NCI-H460 (cell line): Measurements from ENCODE around the gene CSNK2A2. TPM values are rescaled to one million over a fixed set of nuclear protein-coding genes. Genes with fewer than 3 reads are reported as not detected.

Experiments
- DNase-seq: peaks from one replicate; pipeline ENCODE4 v3.0.0-alpha.2; 2016; ENCODE audit warnings: low read depth; ENCODE audit errors: extremely low read depth
- total RNA-seq: library from RNA; depleted of rRNA; stranded (reverse); fragments of >200 nt; shearing (Covaris generic); gene quantifications from 2 replicates; pipeline ENCODE4 v1.2.3, GENCODE V29; 2014

The CSNK2A2 gene
- total RNA-seq, 1 experiment from 2014 or later = 60.1 TPM

GRCh38 chr16:58152246-58152868, 45.5 kb downstream of the CSNK2A2 start:
- DNase-seq = no peak

- DNase-seq = no peak
Observed at GRCh38 chr16:58148526-58148925, 49.4 kb downstream of the CSNK2A2 start.

DNA sequence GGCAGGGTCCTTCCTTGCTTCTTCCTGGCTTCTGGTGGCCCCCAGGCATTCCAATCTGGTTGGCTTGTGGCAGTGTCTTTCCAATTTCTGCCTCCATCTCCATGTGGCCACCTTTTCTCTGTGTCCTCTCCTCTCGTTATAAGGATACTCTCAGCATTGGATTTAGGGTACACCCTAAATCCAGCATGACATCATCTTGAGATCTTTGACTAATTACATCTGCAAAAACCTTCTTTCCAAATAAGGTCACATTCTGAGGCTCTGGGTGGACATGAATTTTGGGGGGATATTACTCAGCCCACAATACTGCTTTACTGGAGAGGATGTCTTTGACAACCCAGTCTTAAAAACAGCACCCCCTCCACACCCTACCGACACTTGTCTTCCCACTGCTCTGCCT, 49.8 kb downstream of the CSNK2A2 start:
- no peak for DNase-seq

DNA sequence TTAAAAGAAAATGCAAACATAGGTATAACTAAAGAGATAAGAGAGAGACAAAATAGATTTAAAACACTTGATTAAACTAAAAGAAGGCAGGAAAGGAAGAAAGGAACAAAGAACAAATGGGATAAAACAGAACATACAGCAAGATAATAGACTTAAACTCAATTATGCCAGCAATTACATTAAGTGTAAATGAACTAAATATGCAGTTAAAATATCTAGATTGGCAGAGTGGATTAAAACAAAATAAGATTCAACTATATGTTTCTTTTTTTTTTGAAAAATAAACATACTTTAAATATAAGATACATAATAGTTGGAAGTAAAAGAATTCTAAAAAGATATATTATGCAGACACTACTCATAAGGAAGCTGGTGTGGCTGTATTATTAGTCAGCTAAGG, 59.1 kb downstream of the CSNK2A2 start:
- DNase-seq = no peak

GRCh38 chr16:58137581-58137980, 60.3 kb downstream of the CSNK2A2 start:
- no peak for DNase-seq

DNA sequence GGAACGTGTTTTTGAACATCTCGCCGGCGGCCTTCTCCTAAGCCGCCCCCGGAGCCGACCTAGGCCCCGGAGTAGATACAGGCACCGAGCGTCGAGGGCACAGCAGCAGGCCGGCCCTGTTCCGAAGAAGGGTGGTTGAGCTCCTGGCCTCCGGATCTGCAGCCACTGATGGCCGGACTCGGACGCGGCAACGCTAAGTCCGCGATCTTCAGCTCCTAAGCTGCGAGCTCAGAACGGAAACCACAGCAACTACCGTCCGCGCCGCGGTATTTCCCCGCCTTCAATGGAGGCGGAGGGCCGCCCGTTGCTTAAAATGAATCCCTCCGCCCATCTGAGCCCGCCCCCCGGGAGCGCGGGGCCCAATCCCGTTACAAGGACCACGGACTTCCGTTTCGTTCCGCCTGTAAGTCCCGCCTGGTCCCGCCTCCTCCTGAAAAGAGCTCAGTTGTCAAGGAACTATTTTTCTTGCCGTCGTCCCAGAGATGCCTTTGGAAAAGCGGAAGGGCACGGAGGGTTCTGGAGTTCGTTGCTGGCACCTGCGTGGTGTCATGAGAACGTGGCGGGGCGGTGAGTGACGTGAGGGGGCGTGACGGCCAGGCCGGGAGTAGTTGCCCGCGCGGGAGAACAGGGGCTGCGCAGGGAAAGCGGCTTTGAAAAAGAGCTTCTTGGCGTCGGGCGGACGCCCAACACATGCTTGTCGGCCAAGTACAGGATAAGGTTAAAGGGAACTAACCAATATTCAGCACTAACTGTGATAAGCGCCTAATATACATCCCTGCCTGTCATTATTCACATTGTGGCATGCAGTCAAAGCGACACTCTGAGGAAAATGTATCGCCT, 68.6 kb downstream of the CSNK2A2 start, which contains the start of gene CFAP20:
Gene CFAP20 (minus strand): TSS at position 285 of the 840 bp plus-strand sequence. CDS start 266 bp downstream, at position 19.
- DNase-seq = peak; percentile 100

DNA sequence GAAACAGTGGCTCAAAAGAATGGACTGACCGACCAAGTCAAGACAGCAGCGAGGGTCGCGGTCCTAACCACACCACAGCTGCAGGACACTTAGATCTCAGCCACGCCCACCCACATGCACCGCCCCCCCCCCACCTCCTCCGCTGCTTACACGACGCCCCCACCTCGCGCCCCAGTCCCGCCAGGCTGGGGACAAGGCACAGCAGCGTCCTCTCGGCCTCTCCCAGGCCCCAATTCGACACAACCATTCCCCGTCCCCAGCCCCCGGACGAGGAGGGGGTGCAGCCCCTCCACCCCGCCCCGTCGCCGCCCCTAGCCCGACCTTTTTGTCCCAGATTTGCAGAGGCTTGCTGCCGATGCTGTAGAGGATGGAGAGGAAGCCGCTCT, 69.2 kb downstream of the CSNK2A2 start:
- no peak for DNase-seq

DNA sequence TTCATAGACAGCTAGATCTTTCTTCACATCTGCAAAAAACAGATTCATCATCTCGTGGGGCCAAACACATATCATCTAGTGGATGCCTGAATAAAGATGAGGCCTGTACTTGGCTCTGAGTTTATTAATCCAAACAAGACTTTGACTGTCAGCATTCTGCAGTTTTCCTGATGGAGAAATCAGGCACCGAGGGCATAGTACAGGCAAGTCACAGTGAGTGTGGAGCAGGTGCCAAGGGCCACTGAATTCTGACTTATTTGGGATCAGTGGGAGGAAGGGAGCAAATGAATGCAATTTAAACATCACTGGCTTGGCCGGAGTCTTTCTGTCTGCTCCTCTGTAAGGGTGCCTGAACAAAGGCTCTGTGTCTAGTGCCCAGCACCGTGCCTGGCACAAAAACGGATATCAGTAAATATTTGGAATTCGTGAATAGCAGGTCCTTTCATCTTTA, 69.7 kb downstream of the CSNK2A2 start:
- no peak for DNase-seq

DNA sequence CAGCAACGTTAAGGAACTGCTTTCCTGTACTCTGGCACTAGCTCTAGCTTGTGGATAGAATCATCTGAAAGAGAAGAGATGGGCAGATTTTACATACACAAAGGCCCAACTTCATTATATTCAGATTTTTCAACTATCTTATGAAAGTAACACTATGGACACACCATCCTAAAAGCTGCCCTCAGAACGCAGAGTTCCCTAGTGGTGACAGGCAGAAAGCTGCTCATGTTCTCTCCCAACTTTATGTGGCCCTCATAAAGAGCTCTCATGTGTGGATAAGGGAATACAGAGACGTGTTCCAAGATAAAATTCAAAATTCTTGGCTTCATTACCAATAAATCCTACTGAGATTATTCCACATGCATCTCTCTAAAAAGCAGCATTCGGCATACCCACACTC, 70.3 kb downstream of the CSNK2A2 start:
- no peak for DNase-seq

DNA sequence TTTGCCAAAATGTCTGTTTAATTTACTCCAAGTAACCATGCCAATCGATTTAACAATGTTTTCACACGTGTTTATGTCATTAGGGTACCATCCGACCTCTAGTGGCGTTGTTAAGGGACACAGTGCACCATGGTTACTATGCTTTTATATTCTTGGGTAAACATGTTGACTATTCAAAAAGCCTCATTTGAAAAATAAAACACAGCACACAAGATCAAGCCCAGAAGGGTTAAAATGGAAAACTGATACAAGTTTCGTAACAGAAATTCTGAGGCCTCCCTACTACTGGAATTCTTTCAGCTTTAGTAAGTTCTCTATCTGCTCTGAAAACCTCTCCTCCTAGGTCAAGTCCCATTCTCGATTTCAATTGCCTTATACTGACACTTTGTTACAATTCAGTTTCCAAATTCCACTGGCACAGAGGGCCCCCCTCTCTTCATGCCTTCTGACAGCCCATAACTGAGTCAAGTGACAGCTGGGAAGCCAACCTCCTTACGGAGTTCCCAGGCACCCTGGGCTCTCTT, 70.8 kb downstream of the CSNK2A2 start:
- no peak for DNase-seq

DNA sequence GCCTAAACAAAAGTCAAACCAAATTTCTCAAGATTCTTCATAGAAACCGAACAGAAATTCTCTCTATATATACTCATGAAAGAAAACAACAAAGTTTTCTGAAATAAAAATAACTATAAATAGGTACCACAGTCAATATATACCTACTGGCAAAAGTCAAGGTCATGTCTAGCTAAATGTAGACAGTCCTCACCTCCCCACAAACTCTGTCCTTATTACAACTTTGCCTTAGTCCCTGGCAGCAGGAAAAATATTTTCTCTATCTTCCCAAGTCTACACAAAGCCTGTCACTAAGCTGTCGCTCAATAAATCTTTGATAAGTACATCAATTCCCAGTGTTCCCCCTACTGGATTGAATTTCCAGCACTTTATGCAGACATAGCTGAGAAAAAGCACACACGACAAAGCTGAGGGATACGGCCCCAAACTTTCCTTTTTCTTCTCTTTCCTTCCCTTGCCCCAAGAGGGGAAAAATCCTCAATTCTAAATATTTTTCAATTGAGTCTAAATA, 71.4 kb downstream of the CSNK2A2 start:
- no peak for DNase-seq

GRCh38 chr16:58125781-58126335, 72.0 kb downstream of the CSNK2A2 start:
- DNase-seq = no peak

DNA sequence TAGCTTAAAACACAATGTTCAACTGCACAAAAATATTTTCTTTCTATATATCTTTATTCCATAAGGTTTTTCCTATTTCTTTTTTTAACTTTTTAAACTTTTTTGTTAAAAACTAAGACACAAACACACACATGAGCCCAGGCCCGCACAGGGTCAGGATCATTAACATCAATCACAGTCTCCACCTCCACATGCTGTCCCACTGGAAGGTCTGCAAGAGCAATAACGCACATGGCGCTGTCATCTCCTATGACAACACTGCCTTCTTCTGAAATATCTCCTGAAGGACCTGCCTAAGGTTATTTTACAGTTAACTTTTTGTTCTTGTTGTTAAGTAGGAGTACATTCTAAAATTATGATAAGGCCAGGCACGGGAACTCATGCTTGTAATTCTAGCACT, 72.9 kb downstream of the CSNK2A2 start:
- DNase-seq = no peak

DNA sequence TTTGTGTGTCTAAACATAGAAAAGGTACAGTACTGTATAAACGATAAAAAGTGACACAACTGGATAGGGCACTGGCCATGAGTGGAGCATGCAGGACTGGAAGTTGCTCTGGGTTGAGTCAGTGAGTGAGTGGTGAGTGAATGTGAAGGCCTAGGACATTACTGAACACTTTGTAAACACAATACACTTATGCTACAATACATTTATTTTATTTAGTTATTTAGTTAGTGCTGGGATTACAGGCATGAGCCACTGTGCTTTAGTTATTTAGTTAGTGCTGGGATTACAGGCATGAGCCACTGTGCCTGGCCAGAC, 73.3 kb downstream of the CSNK2A2 start:
- no peak for DNase-seq

DNA sequence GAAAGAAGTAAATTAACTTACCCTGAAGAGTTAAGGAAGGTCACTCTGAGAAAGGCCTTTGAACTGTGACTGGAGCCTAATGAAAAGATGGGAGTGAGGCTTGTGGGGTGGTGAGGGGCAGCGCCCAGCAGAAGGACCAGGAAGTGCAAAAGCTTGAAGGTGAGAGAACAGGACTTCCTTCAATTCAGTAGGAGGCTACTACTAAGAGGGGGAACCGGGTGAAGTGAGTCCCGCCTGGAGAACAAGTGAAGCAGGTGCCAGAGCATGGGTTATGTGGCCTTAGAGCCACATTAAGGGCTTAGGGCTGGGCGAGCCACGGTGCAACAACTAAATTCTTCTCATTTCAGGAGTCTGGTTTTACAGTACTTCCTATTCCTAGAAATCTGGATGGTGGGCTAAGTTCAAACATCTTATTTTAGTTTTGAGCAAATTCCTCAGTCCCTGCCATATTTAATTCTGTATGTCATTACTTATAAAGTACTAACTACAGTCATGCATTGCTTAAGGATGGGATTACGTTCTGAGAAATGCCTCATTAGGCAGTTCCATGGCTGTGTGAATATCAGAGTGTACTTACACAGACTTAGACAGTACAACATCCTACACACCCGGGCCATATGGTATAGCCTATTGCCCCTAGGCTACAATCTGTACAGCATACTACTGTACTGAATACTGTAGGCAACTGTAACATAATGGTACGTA, 73.9 kb downstream of the CSNK2A2 start:
- DNase-seq = no peak

- no peak for DNase-seq
Observed at GRCh38 chr16:58121132-58121531, 76.8 kb downstream of the CSNK2A2 start.

- no peak for DNase-seq
Observed at GRCh38 chr16:58120234-58120633, 77.7 kb downstream of the CSNK2A2 start.

DNA sequence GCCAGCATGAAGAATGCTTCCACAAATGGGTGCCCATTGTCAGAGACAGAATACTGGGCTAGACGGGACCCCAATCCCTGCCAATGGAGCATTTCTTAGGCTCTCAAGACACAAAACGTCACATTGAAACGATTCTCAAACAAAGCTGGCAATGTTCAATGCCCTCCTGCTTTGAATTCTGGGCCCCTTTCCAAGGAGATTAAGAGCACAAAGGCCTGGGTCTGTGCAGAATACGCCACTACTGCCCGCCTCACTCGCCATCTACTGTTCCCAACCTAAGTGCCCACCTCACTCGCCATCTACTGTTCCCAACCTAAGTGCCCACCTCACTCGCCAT, 78.4 kb downstream of the CSNK2A2 start:
- DNase-seq = no peak

- no peak for DNase-seq
Observed at GRCh38 chr16:58118801-58119508, 79.0 kb downstream of the CSNK2A2 start.

DNA sequence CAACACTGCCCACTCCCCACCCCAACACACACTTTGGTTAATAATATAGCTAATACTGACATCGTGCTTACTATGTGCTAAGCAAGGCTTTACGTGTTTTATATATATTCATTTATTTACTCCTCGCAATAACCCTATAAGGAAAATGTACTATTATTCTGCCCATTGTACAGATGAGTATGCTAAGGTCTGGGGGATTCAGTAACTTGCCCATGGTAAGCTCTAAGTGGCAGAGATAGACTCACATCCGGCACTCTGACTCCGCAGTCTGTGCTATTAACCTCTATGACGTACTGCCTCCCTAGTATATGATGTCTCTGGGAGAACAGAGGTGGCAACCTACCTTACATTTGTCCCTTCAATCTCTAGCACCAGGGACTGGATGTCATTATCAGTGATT, 81.4 kb downstream of the CSNK2A2 start:
- DNase-seq = no peak
